Pancreas (tissue), 10 donors: ENCODE measurements around the gene INAVA. TPM values are rescaled to one million over a fixed set of nuclear protein-coding genes. Genes with fewer than 3 reads are reported as not detected.
"Not testable (repeated sequence)": the region's sequence is repeated elsewhere in the genome, so short reads cannot be mapped to it uniquely, and the experiment has no call there.

Experiments
- ATAC-seq, 4 donors: fragments of 200-7000 bp; cut with Tn5 transposase; one replicate each; pipeline versions ENCODE4 v1.8.0 to v1.9.1; 2020; ENCODE audit warnings: mild to moderate bottlenecking in 4 of 4, moderate library complexity in 4 of 4
- DNase-seq, 6 donors: peaks; one replicate each; pipeline ENCODE4 v3.0.0-alpha.2; 2020
- FAIRE-seq: peaks from 2 replicates; lab custom pipeline; 2012; peaks lifted over from hg19 to GRCh38; lab: Jason Lieb, UNC
- H3K27ac ChIP-seq, 4 donors: fragments of 200-600 bp; sonication (generic); 1 replicate in 3 of 4; 2 replicates in 1 of 4; pipeline versions ENCODE4 v1.5.0 to v1.8.0; 2020
- H3K27me3 ChIP-seq, 4 donors: fragments of 200-600 bp; one replicate each; pipeline ENCODE4 v1.8.0; 2021
- H3K36me3 ChIP-seq, 3 donors: fragments of 200-600 bp; sonication (generic) in 1 of 3; one replicate each; pipeline versions ENCODE4 v1.5.0 to v1.8.0; 2020 to 2021
- H3K4me1 ChIP-seq, 3 donors: fragments of 200-600 bp; one replicate each; pipeline ENCODE4 v1.8.0; 2021
- H3K4me3 ChIP-seq, 4 donors: fragments of 200-600 bp; sonication (generic) in 2 of 4; one replicate each; pipeline versions ENCODE4 v1.5.0 to v1.8.0; 2020 to 2021
- H3K9me3 ChIP-seq, 4 donors: fragments of 200-600 bp; one replicate each; pipeline ENCODE4 v1.8.0; 2021
- WGBS, 2 donors: extraction: QIAGEN DNeasy Blood & Tissue Kit; methylation state at CpG; one replicate each; pipeline ENCODE4 v1.1.7; 2013; 5-methylcytosine and 5-hydroxymethylcytosine counted together
- intact Hi-C, 3 donors: fragments of 100-400 bp; cut with DNase I; formaldehyde crosslinking; loops; one replicate each; pipeline versions ENCODE4 v1.11.1 to v1.14.2; 2022
- polyA plus RNA-seq, 2 donors: library from polyadenylated mRNA; stranded (reverse); fragments of 200-250 nt; gene quantifications; one replicate each; pipeline ENCODE4 v1.2.3, GENCODE V29; 2013
- total RNA-seq, 6 donors: library from RNA; stranded (reverse); fragmentation: NEBNext Ultra II Directional in 4 of 6; extraction: Animal tissue kit (Norgen Biotek cat#: 25700) in 4 of 6; gene quantifications; one replicate each; pipeline versions ENCODE4 v1.2.1 to v1.2.4, GENCODE V29; 2021 to 2023
- TF ChIP-seq, protein P1 (sequence below), 4 donors: fragments of 200-600 bp; sonication (generic) in 3 of 4; IDR thresholded peaks; one replicate each; pipeline versions ENCODE4 v1.5.0 to v1.8.0; 2021; ENCODE audit warnings: antibody characterized with exemption in 4 of 4
- donor health status: healthy with polysubstance abuse.
- donor health status: DM: no; HTN: no; CAD: no; lungs with moderate emphysema.
- donor health status: DM: no; HTN: no; CAD: no.
- donor health status: control.
- donor health status: control.
- donor health status: Bipolar disorder and iron deficiency.
- donor health status: DM: yes; HTN: yes; CAD: no.
- donor health status: DM: no; HTN: no; CAD: no.
- donor health status: DM: no; HTN: no; CAD: no.
- donor health status: DM: yes; HTN: yes; CAD: no.

Gene INAVA
- total and polyA plus RNA-seq, 8 donors = 5.0 to 26.6 (median 13.8) TPM

DNA sequence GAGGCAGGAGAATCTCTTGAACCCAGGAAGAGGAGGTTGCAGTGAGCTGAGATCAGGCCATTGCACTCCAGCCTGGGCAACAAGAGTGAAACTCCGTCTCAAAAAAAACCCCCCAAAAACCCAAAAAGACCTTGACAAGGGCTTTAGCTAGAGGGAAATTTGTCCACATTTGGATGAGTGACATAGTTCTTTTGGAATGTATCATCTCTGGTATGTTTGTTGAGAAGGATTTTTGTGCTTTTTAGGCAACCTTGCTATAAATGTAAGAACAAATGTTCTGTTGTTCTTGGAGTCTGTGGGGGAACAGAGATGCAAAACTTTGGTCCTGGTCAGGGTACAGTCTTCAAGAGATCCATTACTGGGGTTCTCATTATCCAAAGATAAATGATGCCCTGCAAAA, 28.9 kb downstream of the INAVA start:
- TF ChIP-seq, protein P1, sequence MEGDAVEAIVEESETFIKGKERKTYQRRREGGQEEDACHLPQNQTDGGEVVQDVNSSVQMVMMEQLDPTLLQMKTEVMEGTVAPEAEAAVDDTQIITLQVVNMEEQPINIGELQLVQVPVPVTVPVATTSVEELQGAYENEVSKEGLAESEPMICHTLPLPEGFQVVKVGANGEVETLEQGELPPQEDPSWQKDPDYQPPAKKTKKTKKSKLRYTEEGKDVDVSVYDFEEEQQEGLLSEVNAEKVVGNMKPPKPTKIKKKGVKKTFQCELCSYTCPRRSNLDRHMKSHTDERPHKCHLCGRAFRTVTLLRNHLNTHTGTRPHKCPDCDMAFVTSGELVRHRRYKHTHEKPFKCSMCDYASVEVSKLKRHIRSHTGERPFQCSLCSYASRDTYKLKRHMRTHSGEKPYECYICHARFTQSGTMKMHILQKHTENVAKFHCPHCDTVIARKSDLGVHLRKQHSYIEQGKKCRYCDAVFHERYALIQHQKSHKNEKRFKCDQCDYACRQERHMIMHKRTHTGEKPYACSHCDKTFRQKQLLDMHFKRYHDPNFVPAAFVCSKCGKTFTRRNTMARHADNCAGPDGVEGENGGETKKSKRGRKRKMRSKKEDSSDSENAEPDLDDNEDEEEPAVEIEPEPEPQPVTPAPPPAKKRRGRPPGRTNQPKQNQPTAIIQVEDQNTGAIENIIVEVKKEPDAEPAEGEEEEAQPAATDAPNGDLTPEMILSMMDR (IDR thresholded peaks at IDR 0.05) = no peak
- ATAC-seq (no peak), DNase-seq (no peak), FAIRE-seq (no peak)
- Histone ChIP-seq H3K36me3 (no peaks in the 10 kb centered on the region), H3K4me1 (no peaks in the 10 kb centered on the region), H3K4me3 (no peak overlapping the region), H3K9me3 (no peaks in the 10 kb centered on the region), H3K27ac (no peak overlapping the region), H3K27me3 (no peaks in the 10 kb centered on the region)
- WGBS, 2 donors = 73 to 74% methylated on average over 1 of the region's 1 CpG
- intact Hi-C loops = no loop called here

DNA sequence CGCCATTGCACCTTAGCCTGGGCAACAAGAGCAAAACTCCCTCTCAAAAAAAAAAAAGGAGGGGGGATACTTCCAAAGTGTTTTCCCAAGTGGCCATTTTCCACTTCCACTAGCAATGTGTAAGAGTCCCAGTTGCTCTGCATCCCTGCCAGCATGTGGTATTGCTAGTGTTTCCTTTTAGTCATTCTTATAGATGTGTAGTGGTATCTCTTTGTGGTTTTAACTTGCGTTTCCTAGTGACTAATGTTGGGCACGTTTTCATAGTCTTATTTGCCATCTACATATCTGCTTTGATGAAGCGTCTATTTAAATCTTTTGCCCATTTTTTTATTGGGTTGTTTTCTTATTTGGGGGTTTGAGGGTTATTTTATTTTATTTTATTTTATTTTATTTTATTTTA, 31.1 kb downstream of the INAVA start:
- no peak for FAIRE-seq
- no peaks in the 10 kb centered on the region for H3K27me3 ChIP-seq
- ATAC-seq = no peak
- H3K4me1 ChIP-seq = no peaks in the 10 kb centered on the region
- DNase-seq = no peak
- H3K4me3 ChIP-seq = no peak overlapping the region
- intact Hi-C loops = no loop called here
- WGBS, 2 donors = 73 to 83% methylated on average over 4 of the region's 4 CpGs
- H3K27ac ChIP-seq = no peak overlapping the region
- H3K9me3 ChIP-seq = no peaks in the 10 kb centered on the region
- no peaks in the 10 kb centered on the region for H3K36me3 ChIP-seq
- TF ChIP-seq, protein P1 (IDR thresholded peaks at IDR 0.05) = no peak

DNA sequence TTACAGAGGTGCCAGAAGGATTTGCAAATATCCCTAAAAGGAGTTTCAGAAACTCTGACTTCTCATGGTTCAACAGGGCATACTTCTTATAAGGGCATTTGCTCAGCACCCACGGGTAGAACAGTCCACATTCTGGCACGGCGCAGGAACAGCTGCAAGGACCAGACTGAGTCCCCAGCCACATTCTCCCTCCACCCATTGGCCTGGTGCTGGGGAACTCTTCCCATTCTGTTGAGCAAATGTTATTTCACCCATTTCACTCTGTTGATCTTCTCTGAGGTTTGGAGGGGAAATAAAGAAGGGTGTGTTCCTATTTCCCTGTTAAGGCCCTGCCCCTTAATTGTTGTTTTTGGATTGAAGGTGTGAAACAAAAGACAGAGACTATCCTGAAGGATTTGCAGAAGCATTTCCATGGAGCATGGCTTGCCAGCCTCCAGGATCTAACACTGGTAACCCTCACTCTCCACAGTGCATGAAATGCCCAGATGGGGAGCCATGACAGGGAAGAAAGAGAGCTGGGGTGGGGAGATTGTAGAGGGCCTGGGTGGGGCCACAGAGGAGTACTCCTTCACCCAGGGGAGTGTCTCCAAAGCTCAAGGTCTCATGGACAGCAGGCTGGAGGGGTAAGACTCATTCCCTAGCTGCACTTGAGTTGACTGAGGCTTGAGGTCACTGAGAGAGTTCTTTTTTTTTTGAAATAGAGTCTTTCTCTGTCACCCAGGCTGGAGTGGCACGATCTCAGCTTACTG, 35.0 kb downstream of the INAVA start:
- ATAC-seq = no peak

DNA sequence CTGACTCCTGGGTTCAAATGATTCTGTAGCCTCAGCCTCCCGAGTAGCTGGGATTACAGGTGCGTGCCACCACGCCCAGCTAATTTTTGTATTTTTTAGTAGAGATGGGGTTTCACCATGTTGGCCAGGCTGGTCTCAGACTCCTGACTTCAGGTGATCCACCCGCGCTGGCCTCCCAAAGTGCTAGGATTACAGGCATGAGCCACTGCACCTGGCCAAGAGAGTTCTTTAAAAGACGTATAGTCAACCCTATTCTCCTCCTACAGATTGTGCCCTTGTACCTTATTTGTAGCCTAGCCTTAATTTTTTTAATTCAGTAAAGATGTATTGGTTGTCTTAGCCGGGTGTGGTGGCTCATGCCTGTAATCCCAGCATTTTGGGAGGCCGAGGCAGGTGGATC, 35.6 kb downstream of the INAVA start:
- H3K4me3 ChIP-seq, FAIRE-seq, intact Hi-C loops, H3K36me3 ChIP-seq, H3K9me3 ChIP-seq, DNase-seq, ATAC-seq, H3K27ac ChIP-seq, H3K27me3 ChIP-seq, H3K4me1 ChIP-seq: not testable (repeated sequence)
- WGBS, 2 donors = 82 to 92% methylated on average over 8 of the region's 8 CpGs

More for the DNA sequence above, 35.0 kb downstream of the INAVA start:
- WGBS, 2 donors = 82 to 89% methylated on average over 4 of the region's 4 CpGs
- Histone ChIP-seq H3K9me3 (no peaks in the 10 kb centered on the region), H3K4me1 (no peaks in the 10 kb centered on the region), H3K27ac (no peak overlapping the region), H3K27me3 (no peaks in the 10 kb centered on the region), H3K36me3 (no peaks in the 10 kb centered on the region), H3K4me3 (no peak overlapping the region)
- DNase-seq (no peak), FAIRE-seq (no peak)
- TF ChIP-seq, protein P1 (IDR thresholded peaks at IDR 0.05) = no peak
- intact Hi-C loops = no loop called here

DNA sequence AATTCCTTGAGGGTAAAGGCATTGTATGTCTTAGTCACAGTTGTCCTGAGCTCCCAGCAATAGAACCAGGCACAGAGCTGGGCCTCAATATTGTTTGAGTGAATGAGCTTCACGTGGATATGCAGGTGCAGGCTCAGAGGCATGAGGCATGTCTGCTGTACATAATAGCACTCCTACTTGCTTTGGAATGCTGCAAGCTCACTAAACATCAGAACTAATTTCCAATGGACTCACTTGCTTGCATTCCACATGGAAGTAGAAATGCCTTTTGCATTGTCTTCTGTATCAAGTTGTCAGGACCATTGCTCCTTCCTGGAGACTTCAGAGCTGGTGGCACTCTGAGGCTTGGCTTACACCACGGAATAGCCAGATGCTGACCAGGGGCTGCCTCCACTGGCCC, 37.1 kb downstream of the INAVA start:
- no peak for ATAC-seq
- H3K36me3 ChIP-seq = no peaks in the 10 kb centered on the region
- WGBS, 2 donors = 84 to 85% methylated on average over 2 of the region's 2 CpGs
- TF ChIP-seq, protein P1 (IDR thresholded peaks at IDR 0.05) = no peak
- no peak for DNase-seq
- intact Hi-C loops = no loop called here
- H3K27ac ChIP-seq = no peak overlapping the region
- H3K9me3 ChIP-seq = no peaks in the 10 kb centered on the region
- no peak for FAIRE-seq
- no peaks in the 10 kb centered on the region for H3K27me3 ChIP-seq
- H3K4me3 ChIP-seq = no peak overlapping the region
- no peaks in the 10 kb centered on the region for H3K4me1 ChIP-seq
